Measurements from ENCODE around the gene GULP1.
"Not testable (repeated sequence)": the region's sequence is repeated elsewhere in the genome, so short reads cannot be mapped to it uniquely, and the experiment has no call there.

GULP1 gene

GRCh38 chr2:188292348-188293239 lies 920 bp downstream of the GULP1 start:
- DNase-seq (ENCODE audit: low read depth in 2 of 2) = no peak

GRCh38 chr2:188293601-188294351 lies 2.1 kb downstream of the GULP1 start:
- no peak for DNase-seq (ENCODE audit: low read depth in 2 of 2)

GRCh38 chr2:188294352-188294926 lies 2.8 kb downstream of the GULP1 start:
- DNase-seq (ENCODE audit: low read depth in 2 of 2) = no peak

- no peak for DNase-seq (ENCODE audit: low read depth in 2 of 2)
Observed at GRCh38 chr2:188295067-188295685, 3.5 kb downstream of the GULP1 start.

GRCh38 chr2:188297978-188298377 lies 6.3 kb downstream of the GULP1 start:
- DNase-seq (ENCODE audit: low read depth in 2 of 2) = no peak

- not testable (repeated sequence) for DNase-seq (ENCODE audit: low read depth in 2 of 2)
Observed at GRCh38 chr2:188298937-188299371, 7.3 kb downstream of the GULP1 start.

GRCh38 chr2:188303363-188304031 lies 11.8 kb downstream of the GULP1 start:
- no peak for DNase-seq (ENCODE audit: low read depth in 2 of 2)

GRCh38 chr2:188305271-188305670 lies 13.6 kb downstream of the GULP1 start:
- DNase-seq (ENCODE audit: low read depth in 2 of 2) = no peak

GRCh38 chr2:188306271-188306670 lies 14.6 kb downstream of the GULP1 start:
- no peak for DNase-seq (ENCODE audit: low read depth in 2 of 2)

GRCh38 chr2:188307850-188308283 lies 16.2 kb downstream of the GULP1 start:
- DNase-seq (ENCODE audit: low read depth in 2 of 2) = no peak

GRCh38 chr2:188308483-188308882 lies 16.8 kb downstream of the GULP1 start:
- no peak for DNase-seq (ENCODE audit: low read depth in 2 of 2)

GRCh38 chr2:188309364-188309763 lies 17.7 kb downstream of the GULP1 start:
- no peak for DNase-seq (ENCODE audit: low read depth in 2 of 2)

- DNase-seq (ENCODE audit: low read depth in 2 of 2) = no peak
Observed at GRCh38 chr2:188314314-188315054, 22.8 kb downstream of the GULP1 start.

- no peak for DNase-seq (ENCODE audit: low read depth in 2 of 2)
Observed at GRCh38 chr2:188315750-188316149, 24.1 kb downstream of the GULP1 start.

- DNase-seq (ENCODE audit: low read depth in 2 of 2) = no peak
Observed at GRCh38 chr2:188316342-188316741, 24.7 kb downstream of the GULP1 start.

GRCh38 chr2:188316791-188317423 lies 25.2 kb downstream of the GULP1 start:
- DNase-seq (ENCODE audit: low read depth in 2 of 2) = no peak

GRCh38 chr2:188318161-188318749 lies 26.6 kb downstream of the GULP1 start:
- no peak for DNase-seq (ENCODE audit: low read depth in 2 of 2)

- DNase-seq (ENCODE audit: low read depth in 2 of 2) = no peak
Observed at GRCh38 chr2:188319838-188320237, 28.2 kb downstream of the GULP1 start.

GRCh38 chr2:188320861-188321260 lies 29.2 kb downstream of the GULP1 start:
- DNase-seq (ENCODE audit: low read depth in 2 of 2) = no peak

All from stimulated activated CD4-positive, alpha-beta T cell treated with anti-CD3 and anti-CD28 coated beads, Interleukin-12 subunit alpha, Interleukin-12 subunit beta, amount 100 ng/mL, for 24 hours (primary cell).